Left renal pelvis (tissue), 4 donors: ENCODE measurements around the gene IL17RA. TPM values are rescaled to one million over a fixed set of nuclear protein-coding genes. Genes with fewer than 3 reads are reported as not detected.

ENCODE experiments used
- DNase-seq, 4 donors: peaks; one replicate each; pipeline ENCODE4 v3.0.0-alpha.2; 2013; ENCODE audit warnings: low read depth in 4 of 4, low spot score in 3 of 4
- polyA plus RNA-seq, 4 donors: library from polyadenylated mRNA; unstranded; fragments of 120-200 nt; gene quantifications; one replicate each; pipeline ENCODE4 v1.2.1, GENCODE V29; 2013; ENCODE audit not compliant: insufficient read length in 4 of 4

The IL17RA gene
- polyA plus RNA-seq, 4 donors = 4.6 to 6.8 (median 6.4) TPM

- DNase-seq = no peak
Measured at GRCh38 chr22:17104336-17104935, 19.6 kb downstream of the IL17RA start.

GRCh38 chr22:17105143-17106129, 20.6 kb downstream of the IL17RA start:
- no peak for DNase-seq

GRCh38 chr22:17106161-17106784, 21.5 kb downstream of the IL17RA start:
- DNase-seq = no peak

GRCh38 chr22:17106785-17107546, 22.2 kb downstream of the IL17RA start:
- no peak for DNase-seq

GRCh38 chr22:17107547-17107810, 22.7 kb downstream of the IL17RA start:
- no peak for DNase-seq

- DNase-seq = no peak
Measured at GRCh38 chr22:17108256-17109112, 23.7 kb downstream of the IL17RA start.

- no peak for DNase-seq
Measured at GRCh38 chr22:17109113-17109865, 24.5 kb downstream of the IL17RA start.

- no peak for DNase-seq
Measured at GRCh38 chr22:17109976-17110375, 25.2 kb downstream of the IL17RA start.

GRCh38 chr22:17110791-17111550, 26.2 kb downstream of the IL17RA start:
- DNase-seq = no peak

- no peak for DNase-seq
Measured at GRCh38 chr22:17112491-17113042, 27.8 kb downstream of the IL17RA start.

GRCh38 chr22:17113600-17113999, 28.8 kb downstream of the IL17RA start:
- DNase-seq = no peak

- DNase-seq = no peak
Measured at GRCh38 chr22:17114173-17114897, 29.5 kb downstream of the IL17RA start.

GRCh38 chr22:17114898-17115235, 30.1 kb downstream of the IL17RA start:
- no peak for DNase-seq

GRCh38 chr22:17115236-17115635, 30.4 kb downstream of the IL17RA start:
- DNase-seq = no peak

GRCh38 chr22:17115945-17116565, 31.3 kb downstream of the IL17RA start:
- DNase-seq = no peak

- DNase-seq = no peak
Measured at GRCh38 chr22:17116572-17117330, 32.0 kb downstream of the IL17RA start.

GRCh38 chr22:17117400-17117799, 32.6 kb downstream of the IL17RA start:
- DNase-seq = no peak
